Measurements from ENCODE around the gene GNAI2. TPM values are rescaled to one million over a fixed set of nuclear protein-coding genes. Genes with fewer than 3 reads are reported as not detected.
A peak's percentile ranks its signal among the peaks of the same experiment; 100 is the strongest.
"Not testable (repeated sequence)": the region's sequence is repeated elsewhere in the genome, so short reads cannot be mapped to it uniquely, and the experiment has no call there.

GNAI2 gene
- polyA plus RNA-seq, 12 donors: 153 to 270 (median 174) TPM

DNA sequence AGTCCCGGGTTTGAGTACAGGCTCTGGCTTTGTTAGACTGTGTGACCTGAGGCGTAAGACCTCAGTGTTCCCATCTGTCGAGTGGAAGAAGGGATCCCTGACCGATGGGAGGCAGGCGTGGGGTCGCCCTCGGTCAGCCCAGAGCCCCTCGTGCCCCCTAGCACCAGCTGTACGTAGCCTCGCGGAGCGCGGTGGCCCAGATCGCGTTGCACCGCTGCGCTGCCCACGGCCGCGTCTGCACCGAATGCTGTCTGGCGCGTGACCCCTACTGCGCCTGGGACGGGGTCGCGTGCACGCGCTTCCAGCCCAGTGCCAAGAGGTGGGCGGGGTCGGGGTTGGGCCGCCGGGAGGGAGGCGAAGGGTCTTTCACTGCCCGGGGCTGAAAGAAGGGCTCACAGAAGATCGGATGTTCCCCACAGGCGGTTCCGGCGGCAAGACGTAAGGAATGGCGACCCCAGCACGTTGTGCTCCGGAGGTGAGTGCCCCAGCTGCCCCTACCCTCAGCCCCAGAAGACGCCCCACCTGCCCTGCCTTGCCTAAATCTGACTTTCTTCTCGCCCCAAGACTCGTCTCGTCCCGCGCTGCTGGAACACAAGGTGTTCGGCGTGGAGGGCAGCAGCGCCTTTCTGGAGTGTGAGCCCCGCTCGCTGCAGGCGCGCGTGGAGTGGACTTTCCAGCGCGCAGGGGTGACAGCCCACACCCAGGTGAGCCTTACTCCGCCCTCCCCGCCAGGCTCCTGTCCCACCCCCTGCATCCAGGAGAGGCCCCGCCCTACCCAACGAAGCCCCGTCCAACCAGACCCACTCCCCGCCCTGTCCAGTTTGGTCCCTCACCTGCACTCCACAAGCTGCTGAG lies 39.4 kb downstream of the GNAI2 start:
- no peak for DNase-seq

DNA sequence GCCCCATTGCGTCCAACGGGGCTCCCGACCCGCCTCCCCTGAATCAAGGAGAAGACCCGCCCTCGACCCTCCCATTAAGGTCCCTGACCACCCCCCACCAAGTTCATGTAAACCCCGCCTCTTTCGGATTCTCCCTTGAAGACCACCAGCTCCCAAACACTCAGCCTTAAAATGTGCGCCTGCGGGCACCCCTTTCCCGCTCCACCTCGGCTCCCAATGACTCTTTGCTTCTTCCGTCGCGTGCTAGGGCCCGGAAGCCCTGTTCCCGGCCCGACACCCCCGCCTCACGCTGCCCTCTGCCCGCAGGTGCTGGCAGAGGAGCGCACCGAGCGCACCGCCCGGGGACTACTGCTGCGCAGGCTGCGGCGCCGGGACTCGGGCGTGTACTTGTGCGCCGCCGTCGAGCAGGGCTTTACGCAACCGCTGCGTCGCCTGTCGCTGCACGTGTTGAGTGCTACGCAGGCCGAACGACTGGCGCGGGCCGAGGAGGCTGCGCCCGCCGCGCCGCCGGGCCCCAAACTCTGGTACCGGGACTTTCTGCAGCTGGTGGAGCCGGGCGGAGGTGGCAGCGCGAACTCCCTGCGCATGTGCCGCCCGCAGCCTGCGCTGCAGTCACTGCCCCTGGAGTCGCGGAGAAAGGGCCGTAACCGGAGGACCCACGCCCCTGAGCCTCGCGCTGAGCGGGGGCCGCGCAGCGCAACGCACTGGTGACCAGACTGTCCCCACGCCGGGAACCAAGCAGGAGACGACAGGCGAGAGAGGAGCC lies 40.2 kb downstream of the GNAI2 start:
- no peak for DNase-seq

DNA sequence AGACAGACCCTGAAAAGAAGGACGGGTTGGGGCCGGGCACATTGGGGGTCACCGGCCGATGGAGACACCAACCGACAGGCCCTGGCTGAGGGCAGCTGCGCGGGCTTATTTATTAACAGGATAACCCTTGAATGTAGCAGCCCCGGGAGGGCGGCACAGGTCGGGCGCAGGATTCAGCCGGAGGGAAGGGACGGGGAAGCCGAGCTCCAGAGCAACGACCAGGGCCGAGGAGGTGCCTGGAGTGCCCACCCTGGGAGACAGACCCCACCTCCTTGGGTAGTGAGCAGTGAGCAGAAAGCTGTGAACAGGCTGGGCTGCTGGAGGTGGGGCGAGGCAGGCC lies 40.7 kb downstream of the GNAI2 start:
- DNase-seq: no peak

DNA sequence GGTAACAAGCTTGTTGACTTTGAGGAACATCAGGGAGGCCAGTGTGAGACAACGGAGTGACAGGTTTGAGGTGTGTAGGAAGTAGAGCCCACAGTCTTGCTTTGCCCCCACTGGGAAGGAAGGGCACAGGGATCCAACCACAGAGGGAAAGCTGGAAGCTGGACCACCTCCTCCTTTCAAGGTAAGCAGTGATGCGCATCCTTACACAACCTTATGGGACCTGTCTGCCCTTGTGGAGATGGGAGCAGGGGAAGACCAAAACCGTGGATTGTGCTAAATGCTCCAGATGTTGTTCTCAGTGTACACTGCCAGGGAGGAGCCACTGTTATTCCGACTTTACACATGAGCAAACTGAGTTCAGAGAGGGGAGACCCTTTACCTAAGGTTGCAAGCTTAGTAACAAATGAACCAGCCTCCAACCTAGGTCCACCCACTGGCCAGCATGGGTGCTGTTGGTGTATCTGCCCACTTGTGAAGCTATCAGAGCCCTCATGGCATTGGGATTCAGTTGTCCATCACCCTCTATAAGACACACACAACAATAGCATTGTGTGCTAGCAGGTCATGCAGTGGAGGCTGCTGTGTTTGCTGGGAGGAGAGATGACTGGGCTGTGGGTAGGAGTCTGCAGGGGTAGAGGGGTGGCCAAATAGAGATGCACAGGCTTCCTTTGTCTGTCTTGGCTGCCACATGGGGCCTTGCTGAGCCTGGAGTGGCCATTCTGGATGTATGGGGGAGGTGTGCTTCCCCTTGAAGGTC lies 42.3 kb downstream of the GNAI2 start:
- DNase-seq: no peak

DNA sequence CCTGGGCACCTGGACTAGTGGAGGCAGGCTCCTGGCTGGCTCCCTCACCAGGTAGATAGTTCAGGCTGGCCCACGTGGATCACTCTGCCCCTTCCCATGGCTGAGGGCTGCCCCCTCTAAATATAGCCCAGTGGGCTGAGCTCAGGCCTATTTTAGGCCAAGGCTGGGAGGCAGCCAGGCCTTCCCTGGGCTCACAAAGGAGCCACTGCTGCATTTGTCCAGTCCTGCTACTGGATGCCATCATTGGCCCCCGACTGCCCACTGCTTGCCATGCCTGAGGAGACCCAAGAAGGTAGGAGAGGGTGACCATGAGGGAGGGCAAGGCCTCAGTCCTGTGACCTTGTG lies 42.8 kb downstream of the GNAI2 start, which contains the start of gene LSMEM2:
Gene LSMEM2, plus strand, starts transcription at position 208 of the 345 bp plus-strand sequence. Its CDS starts 27 bp downstream, at position 235.
- DNase-seq: no peak

DNA sequence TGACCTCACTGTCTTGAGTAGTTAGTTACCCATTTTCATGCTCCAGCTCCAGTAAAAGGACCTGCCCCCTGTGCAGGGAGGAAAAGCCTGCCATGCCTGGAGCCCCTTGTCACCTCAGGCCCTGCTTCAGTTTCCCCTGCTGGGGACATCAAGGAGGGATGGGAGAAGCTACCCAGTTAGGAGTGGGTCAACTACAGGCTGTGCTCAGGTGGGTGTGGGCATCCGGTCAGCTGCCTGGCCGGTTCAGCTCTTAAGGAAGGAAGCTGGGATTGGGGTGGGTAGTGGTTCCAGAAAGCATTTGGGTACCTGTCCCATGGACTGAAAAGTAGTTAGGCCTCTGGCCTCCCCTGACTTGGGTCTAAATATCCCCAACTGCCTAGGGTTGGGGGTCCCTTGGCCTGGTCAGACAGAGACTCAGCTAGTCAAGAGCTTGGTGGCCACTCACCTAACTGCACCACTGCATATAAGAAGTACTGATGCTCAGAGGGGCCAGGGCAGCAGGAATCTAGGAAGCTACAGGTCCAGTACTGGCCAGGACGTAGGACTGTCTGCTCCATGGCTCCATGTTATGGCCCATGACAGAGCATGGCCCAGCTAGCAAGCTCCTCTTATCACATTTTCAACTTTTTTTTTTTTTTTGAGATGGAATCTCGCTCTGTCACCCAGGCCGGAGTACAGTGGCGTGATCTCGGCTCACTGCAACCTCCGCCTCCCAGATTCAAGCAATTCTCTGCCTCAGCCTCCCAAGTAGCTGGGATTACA lies 43.4 kb downstream of the GNAI2 start:
- DNase-seq: no peak

DNA sequence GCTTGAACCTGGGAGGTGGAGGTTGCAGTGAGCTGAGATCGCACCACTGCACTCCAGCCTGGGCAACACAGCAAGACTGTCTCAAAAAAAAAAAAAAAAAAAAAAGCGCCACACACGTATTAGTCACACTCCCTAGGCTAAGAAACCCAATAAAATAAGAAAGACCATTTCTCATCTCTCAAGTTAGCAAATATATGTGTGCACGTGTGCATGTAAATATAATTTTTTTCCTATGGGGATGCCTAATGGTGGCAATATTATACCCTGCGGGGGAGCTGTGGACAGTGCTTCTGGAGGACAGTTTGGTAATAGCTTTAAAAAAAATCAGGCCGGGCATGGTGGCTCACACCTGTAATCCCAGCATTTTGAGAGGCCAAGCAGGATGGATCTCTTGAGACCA lies 48.1 kb downstream of the GNAI2 start:
- not testable (repeated sequence) for DNase-seq

DNA sequence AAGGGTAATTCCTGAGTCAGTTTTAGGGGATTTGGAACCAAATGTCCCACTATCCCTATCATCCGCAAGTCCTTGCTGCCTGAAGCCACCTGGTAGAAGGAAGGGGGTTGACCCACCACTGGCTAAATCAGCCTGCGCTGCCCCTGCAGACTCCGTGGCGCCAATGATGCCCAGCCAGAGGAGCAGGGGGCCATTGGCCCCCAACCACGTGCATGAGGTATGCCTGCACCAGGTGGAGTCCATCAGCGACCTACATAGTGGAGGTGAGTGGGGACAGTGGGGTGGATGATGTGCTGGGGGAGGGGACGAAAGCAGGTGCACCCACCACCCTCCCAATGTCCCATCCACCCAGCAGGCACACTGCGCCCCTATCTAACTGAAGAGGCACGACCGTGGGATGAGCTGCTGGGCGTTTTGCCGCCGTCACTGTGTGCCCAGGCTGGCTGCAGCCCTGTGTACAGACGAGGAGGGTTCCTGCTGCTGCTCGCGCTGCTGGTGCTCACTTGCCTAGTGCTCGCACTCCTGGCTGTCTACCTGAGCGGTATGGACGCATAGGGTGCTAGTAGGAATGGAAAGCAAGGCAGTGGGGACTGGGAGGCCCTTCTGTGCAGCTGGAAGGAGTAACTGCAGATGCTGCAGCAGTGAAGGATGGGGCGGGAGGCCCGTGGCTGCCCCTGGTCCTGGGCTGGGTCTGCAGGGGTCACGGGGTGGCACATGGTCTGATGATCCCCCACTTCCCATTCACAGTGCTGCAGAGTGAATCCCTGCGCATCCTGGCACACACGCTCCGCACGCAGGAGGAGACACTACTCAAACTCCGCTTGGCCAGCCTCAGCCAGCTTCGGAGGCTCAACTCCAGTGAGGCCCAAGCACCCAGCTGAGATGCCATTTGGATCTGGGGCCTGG lies 50.6 kb downstream of the GNAI2 start:
- DNase-seq: no peak

DNA sequence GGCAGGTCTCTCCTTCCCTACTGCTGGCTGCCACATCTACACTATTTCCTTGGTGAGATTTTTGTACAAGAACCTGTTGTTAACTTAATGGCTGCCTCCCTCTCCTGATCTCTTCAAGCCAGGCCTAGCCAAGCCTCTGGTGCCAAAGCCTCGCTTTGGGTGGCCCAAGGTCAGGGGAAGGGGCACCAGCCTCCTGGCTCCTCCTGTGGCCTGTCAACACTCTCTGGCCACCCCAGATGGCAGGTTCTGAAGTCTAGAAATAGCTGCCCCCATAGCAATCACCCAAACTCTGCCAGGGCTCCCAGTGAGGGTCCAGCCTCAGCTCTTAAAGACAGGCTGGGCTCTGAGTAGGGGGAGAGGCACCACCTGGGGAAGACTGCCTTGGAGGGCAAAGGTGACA lies 51.3 kb downstream of the GNAI2 start:
- no peak for DNase-seq

DNA sequence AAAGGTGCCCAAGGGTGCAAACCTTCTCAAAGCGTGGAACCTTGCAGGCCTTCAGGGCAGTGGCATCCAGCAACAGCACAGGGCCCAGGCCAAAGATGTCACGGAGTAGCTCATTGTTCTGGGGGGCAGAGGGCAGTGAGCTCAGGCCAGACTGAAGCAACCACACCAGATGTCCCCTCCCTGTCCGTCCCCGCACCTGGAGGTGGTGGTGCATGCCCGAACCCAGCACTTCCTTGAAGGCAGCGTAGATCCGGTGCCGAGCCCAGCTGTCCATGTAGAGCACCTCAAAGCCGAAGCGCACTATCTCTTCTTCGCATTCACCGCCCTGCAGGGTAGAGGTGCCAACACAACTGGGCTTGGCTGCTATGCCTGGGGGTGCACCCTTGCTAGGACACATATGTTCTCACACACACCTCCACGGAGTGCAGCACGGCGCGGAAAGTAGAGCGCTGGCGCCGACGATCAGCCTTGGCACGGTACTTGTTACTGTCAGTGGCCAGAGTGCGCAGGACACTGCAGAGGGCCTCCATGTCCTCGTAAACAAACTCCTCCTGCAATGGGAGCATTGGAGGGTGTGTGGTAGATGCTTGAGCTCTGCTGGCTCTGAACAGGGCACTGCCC lies 52.5 kb downstream of the GNAI2 start:
- no peak for DNase-seq

DNA sequence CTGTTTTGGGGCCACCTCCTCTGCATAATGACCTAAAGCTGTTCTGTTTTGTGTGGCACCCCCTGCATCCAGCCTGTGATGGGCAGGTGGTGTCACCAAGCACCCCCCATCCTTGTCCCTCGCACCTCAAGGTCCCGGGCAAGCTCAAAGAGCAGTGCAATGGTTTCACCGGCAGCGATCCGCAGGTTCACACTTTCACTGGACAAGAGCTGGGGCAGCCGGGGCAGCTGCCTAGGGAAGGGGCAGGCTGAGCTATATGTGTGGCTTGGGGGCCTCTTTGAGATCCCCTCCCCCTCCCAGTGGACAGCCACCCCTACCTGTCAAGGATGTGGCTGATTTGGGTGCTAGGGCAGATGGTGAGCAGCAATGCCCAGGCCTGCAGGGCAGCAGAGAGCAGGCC lies 53.1 kb downstream of the GNAI2 start:
- no peak for DNase-seq

DNA sequence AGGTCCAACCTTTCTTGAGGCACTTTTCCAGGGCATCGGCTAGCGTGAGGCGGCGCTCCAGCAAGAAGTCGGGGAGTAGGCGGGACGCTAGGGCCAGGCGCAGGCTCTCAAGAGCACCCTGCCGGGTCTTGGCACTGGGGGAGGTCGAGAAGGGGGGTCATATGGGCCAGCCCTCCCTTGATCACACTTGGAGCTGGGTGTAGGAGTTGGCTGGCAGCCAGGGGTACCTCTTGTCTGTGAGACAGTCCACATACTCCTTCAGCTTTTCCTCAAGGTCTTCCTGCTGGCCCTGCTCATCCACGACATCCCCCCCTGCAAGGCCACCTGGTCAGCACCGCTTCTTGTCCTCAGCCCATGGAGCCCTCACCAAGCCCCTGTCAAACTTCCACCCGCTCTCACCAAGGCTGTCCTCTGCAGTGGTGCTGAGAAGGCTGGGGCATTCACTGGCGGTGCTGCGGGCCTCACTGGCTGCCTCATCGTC lies 54.2 kb downstream of the GNAI2 start:
- DNase-seq: no peak

DNA sequence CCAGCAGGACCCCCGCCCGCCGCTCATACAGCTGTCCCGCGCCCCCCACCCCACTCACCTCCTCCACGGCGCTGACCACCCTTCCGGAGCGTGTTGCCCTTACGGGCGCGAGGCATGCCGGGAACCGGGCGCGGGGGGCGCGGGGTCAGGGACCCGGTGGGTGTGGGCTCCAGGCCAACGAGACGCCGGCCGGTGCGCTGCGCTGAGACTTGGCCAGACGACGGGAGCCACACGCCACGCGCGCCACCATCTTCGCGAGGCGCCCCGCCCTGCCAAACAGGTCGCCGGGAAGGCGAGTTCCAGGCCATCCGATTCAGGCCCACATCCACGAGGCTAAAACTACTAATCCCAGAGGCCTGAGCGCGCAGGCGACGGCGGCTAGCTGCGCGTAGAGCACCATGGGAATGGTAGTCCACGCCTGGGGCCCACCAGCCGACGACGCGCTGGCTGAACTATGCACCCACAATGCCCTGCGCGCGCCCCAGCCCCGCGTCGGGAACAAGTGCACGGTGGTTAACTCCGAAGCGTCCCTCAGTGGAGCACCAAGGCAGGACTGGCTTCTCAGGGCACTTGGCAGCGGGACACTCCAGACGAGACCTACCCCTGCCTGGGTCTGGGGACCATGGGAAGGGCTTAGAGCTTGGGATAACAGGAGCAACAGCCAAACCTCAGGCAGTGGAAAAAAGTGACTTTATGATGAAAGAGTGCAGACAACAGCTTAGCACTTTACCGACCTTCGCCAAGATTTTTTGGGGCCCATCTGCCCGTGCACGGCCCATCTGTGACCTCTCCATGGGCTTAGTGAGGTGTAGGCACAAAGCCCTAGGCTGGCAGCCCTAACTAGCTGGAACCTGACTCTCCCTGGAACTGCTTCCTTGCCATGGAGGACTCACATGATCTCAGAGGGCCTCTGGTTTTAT lies 56.4 kb downstream of the GNAI2 start, which contains the start of gene IFRD2:
Gene IFRD2, minus strand, starts transcription at position 271 of the 920 bp plus-strand sequence. Its CDS starts 155 bp downstream, at position 116.
- peak; percentile 98 for DNase-seq

DNA sequence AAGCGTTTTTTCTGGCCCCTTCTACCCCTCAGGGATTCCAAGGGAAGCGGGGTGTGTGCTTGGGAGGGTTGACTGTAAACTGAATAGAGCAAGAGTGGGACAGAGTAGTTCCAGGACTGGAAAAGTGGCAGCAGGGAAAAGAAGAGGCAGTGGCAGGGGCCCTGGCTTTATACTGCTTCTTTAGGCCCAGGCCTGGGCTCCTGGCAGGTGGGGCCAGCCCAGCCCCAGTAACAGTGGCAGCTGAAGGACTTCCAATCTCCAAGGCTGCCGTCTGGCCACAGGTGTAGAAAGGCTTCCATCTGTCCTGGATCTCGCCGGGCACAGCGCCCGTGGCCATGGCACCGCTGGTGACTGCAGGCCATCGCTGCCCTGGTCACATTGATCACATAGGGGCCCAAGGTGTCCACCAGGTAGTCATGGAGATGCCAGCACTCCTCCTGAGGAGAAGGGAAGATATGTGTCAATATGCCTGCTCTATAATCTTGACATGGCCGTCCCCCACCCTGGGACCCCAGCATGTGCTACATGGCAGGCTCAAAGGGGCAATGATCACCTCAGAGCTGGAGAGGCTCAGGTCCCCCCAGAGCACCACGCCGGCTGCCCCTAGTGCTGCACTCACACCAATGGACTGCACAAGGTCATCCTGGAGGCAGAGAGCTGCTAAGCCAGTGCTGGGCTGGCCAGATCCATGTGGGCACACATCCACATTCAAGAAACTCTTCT lies 57.2 kb downstream of the GNAI2 start:
- no peak for DNase-seq

DNA sequence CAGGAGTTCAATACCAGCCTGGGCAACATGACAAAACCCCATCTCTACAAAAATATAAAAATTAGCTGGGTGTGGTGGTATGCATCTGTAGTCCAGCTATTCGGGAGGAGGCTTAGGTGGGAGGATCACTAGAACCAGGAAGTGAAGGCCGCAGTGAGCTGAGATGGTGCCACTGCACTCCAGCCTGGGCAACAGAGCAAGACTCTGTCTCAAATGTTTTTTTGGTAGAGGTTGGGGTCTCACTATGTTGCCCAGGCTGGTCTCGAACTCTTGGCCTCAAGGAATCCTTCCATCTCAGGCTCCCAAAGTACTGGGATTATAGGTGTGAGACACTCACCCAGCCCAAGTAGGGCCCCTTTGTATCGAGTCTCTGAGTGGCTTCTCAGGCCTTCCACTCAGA lies 58.1 kb downstream of the GNAI2 start:
- no peak for DNase-seq

DNA sequence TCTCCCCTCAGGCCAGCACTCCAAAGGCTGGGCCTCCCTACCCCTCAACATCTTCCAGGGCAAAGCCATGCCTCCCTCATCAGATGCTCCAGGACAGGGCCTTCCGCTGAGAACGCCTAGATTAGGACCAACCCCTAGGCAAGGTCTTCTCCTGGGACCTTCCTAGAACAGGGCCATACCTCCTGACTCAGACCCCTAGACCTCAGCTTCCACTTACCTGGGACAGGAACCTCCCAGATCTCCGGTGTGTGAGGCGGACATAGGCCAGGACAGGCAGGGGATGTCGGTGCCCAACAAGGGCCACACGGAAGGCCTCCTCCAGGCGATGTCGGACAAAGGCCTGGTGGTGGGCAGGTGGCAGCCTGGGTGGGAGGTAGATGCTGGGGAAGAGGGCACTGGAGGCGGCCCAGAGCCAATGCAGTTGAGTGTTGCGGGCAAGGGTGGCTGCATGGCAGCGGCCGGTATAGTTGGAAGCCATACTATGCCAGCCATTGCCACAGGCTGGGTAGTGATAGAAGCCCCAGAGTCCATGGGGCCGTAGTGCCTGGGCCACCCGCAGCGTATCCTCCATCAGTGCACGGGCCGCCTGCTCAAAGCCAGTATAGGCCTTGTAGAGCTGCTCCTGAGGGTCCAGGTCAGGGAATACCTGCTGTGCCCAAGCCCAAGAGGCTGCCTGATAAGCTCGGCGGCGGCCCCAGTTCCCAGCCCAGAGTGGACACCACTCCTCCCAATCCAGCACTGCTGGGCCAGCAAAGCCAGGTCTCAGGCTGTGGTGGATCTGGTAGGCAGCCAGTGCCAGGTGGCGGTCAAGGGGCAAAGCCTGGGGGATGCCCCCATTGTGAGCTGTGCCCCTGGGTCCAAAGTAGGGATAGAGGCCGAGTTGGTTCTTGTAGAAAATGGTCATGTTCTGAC lies 58.7 kb downstream of the GNAI2 start:
- no peak for DNase-seq
